Measurements from ENCODE around the gene IRF5. TPM values are rescaled to one million over a fixed set of nuclear protein-coding genes. Genes with fewer than 3 reads are reported as not detected.

IRF5 gene
- polyA plus RNA-seq, 1 donor (not counting 4 experiments of a cell fraction or from before 2014, with no cell fraction given): 0.88 TPM

DNA sequence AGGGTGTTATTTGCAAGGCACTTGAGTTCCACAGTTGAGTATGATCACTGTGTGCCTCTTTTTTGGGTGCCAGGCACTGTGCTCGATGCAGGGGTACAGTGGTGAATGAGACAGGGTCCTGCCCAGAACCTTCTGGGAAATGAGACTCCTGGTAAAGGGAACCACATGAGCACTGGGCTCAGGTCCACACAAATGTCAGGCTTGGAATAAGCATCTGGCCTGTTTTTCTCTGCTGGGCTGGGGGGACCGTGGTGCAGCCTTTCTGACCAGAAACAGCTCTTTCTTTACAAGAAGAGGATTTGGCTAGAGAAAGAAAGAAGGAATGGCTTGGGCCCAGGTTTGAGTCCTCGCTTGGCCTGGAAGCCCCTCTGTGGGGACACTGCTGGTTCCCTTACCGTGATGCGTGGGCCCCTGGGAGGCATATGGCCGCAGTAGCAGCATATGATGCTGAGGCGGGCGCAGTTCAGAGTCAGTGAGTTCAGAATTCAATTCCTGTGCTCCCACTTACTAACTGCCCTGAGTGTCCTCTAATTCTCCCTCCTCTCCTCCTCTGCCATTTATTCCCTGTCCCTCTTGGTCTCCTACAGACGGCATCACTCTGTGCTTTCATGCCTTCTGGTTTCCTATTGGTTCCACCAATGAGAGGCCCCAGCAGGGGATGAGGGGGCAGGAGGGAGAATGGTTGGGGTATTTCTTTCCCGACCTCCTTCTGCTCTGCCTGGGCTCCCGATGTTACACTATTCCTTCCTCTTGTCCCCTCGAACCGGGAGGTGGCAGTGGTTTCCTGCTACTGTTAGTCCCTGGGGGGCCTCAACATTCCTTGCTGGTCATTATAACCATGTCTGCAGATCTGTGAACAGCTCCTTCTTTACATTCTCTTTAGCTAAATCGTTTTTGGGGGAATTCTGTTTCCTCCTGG is 17.6 kb upstream of the IRF5 start:
- no peaks in the 10 kb centered on the region for H3K9me1 ChIP-seq (ENCODE audit: control insufficient read depth, extremely low read depth, insufficient read depth, low read length)
- H2AFZ ChIP-seq (ENCODE audit: control insufficient read depth, low read length): no peak overlapping the region
- H3K27ac ChIP-seq (ENCODE audit: control insufficient read depth, insufficient read depth, low read length): no peak overlapping the region
- no peak for TF ChIP-seq EZH2 (IDR thresholded peaks at IDR 0.05; ENCODE audit: low read length)
- TF ChIP-seq, protein P1, sequence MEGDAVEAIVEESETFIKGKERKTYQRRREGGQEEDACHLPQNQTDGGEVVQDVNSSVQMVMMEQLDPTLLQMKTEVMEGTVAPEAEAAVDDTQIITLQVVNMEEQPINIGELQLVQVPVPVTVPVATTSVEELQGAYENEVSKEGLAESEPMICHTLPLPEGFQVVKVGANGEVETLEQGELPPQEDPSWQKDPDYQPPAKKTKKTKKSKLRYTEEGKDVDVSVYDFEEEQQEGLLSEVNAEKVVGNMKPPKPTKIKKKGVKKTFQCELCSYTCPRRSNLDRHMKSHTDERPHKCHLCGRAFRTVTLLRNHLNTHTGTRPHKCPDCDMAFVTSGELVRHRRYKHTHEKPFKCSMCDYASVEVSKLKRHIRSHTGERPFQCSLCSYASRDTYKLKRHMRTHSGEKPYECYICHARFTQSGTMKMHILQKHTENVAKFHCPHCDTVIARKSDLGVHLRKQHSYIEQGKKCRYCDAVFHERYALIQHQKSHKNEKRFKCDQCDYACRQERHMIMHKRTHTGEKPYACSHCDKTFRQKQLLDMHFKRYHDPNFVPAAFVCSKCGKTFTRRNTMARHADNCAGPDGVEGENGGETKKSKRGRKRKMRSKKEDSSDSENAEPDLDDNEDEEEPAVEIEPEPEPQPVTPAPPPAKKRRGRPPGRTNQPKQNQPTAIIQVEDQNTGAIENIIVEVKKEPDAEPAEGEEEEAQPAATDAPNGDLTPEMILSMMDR (optimal IDR thresholded peaks at IDR 0.05 in 1 of 3, IDR thresholded peaks at IDR 0.05 in 1 of 3, conservative IDR thresholded peaks at IDR 0.05 in 1 of 3; ENCODE audit: extremely low read depth in 1 of 3, insufficient read depth in 2 of 3, low read length in 3 of 3): no peak
- no peaks in the 10 kb centered on the region for H3K4me1 ChIP-seq (ENCODE audit: control insufficient read depth, extremely low read depth, insufficient read depth, low read length)
- no peak for FAIRE-seq
- no peaks in the 10 kb centered on the region for H3K9me3 ChIP-seq (ENCODE audit: control insufficient read depth, low read depth, low read length)
- no peaks in the 10 kb centered on the region for H3K36me3 ChIP-seq (ENCODE audit: control insufficient read depth in 2 of 2, extremely low read depth in 1 of 2, insufficient read depth in 2 of 2, low read length in 2 of 2)
- H4K20me1 ChIP-seq (ENCODE audit: control insufficient read depth, extremely low read depth, insufficient read depth, low read length): no peaks in the 10 kb centered on the region
- H3K27me3 ChIP-seq (ENCODE audit: control insufficient read depth, extremely low read depth, insufficient read depth, low read length): peaks cover 47% of the 10 kb centered on the region
- H3K79me2 ChIP-seq (ENCODE audit: control insufficient read depth, insufficient read depth, low read length): no peaks in the 10 kb centered on the region
- no peak overlapping the region for H3K4me3 ChIP-seq (ENCODE audit: control insufficient read depth in 2 of 3, extremely low read depth in 1 of 3, insufficient read depth in 2 of 3, low read depth in 1 of 3, low read length in 3 of 3)
- H3K4me2 ChIP-seq (ENCODE audit: control insufficient read depth, extremely low read depth, insufficient read depth, low read depth, low read length): no peak overlapping the region
- dilution Hi-C loops (cut with MboI; ENCODE audit: extremely low pct_ligation_motif_present, low sequenced_read_pairs): no loop called here
- DNase-seq (ENCODE audit: low read depth, low spot score): no peak
- no peak overlapping the region for H3K9ac ChIP-seq (ENCODE audit: control insufficient read depth, extremely low read depth, insufficient read depth, low read length)

DNA sequence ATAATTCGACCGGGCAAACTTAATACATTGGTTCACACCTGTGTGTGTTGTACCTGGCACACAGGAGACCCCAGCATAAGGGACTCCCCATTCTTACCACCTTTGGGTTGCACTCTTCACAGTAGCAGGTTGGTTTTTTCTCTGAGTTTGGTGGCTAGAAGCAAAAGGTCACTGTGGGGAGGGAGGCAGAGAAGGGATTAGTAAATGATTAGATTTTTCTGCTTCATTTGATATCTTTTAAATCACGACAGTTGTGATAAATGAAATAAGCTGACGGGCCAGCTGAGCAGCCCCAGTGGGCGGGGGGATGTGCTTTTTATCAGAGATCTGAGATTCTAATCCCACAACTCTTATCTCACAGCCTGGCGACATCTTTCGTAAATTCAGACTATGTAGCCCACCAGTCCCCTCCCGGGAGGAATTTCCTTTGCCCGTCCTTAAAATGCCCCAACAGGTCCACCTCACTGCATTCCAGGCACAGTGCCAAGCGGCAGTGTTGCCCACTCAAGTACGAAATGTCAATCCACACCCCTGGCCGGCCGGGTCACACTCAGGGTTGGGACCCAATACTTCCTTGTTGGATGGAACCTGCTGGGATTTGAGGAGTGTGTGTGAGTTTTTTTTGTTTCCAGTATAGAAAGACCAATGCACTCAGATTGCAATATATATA is 16.7 kb upstream of the IRF5 start:
- no peaks in the 10 kb centered on the region for H3K9me3 ChIP-seq (ENCODE audit: control insufficient read depth, low read depth, low read length)
- FAIRE-seq (no peak), DNase-seq (ENCODE audit: low read depth, low spot score) (no peak)
- H2AFZ ChIP-seq (ENCODE audit: control insufficient read depth, low read length): no peak overlapping the region
- H3K79me2 ChIP-seq (ENCODE audit: control insufficient read depth, insufficient read depth, low read length): no peaks in the 10 kb centered on the region
- no peak overlapping the region for H3K9ac ChIP-seq (ENCODE audit: control insufficient read depth, extremely low read depth, insufficient read depth, low read length)
- peaks cover 39% of the 10 kb centered on the region for H3K27me3 ChIP-seq (ENCODE audit: control insufficient read depth, extremely low read depth, insufficient read depth, low read length)
- TF ChIP-seq, protein P1 (optimal IDR thresholded peaks at IDR 0.05 in 1 of 3, IDR thresholded peaks at IDR 0.05 in 1 of 3, conservative IDR thresholded peaks at IDR 0.05 in 1 of 3; ENCODE audit: extremely low read depth in 1 of 3, insufficient read depth in 2 of 3, low read length in 3 of 3): no peak
- TF ChIP-seq EZH2 (IDR thresholded peaks at IDR 0.05; ENCODE audit: low read length): no peak
- no peak overlapping the region for H3K4me2 ChIP-seq (ENCODE audit: control insufficient read depth, extremely low read depth, insufficient read depth, low read depth, low read length)
- no peak overlapping the region for H3K4me3 ChIP-seq (ENCODE audit: control insufficient read depth in 2 of 3, extremely low read depth in 1 of 3, insufficient read depth in 2 of 3, low read depth in 1 of 3, low read length in 3 of 3)
- no peaks in the 10 kb centered on the region for H4K20me1 ChIP-seq (ENCODE audit: control insufficient read depth, extremely low read depth, insufficient read depth, low read length)
- H3K9me1 ChIP-seq (ENCODE audit: control insufficient read depth, extremely low read depth, insufficient read depth, low read length): no peaks in the 10 kb centered on the region
- H3K36me3 ChIP-seq (ENCODE audit: control insufficient read depth in 2 of 2, extremely low read depth in 1 of 2, insufficient read depth in 2 of 2, low read length in 2 of 2): no peaks in the 10 kb centered on the region
- no peak overlapping the region for H3K27ac ChIP-seq (ENCODE audit: control insufficient read depth, insufficient read depth, low read length)
- dilution Hi-C loops (cut with MboI; ENCODE audit: extremely low pct_ligation_motif_present, low sequenced_read_pairs): no loop called here
- H3K4me1 ChIP-seq (ENCODE audit: control insufficient read depth, extremely low read depth, insufficient read depth, low read length): no peaks in the 10 kb centered on the region
